DND-41 (cell line): ENCODE data around the gene TMEM59L.

Source experiments
- ATAC-seq: fragments of 200-7000 bp; cut with Tn5 transposase; 3 replicates; pipeline ENCODE4 v1.9.1; 2021; ENCODE audit warnings: low read depth; ENCODE audit not compliant: insufficient read depth
- DNase-seq: peaks from one replicate; pipeline ENCODE4 v3.0.0-alpha.2; 2020
- H2AFZ ChIP-seq: 2 replicates; pipeline ENCODE4 v1.6.0; 2012; ENCODE audit warnings: low read depth, low read length
- H3K27ac ChIP-seq: 2 replicates; pipeline ENCODE4 v1.5.1; 2012; ENCODE audit warnings: low read length, inconsistent platforms
- H3K27me3 ChIP-seq: fragments of 200-600 bp; sonication (generic); 2 replicates; pipeline ENCODE4 v1.6.0; 2012; ENCODE audit warnings: low read length, mild to moderate bottlenecking, inconsistent platforms; ENCODE audit not compliant: insufficient read depth, poor library complexity
- H3K36me3 ChIP-seq: 2 replicates; pipeline ENCODE4 v1.5.1; 2012; ENCODE audit warnings: low read length, inconsistent platforms; ENCODE audit not compliant: insufficient read depth
- H3K4me1 ChIP-seq: 2 replicates; pipeline ENCODE4 v1.5.1; 2012; ENCODE audit warnings: mild to moderate bottlenecking, low read length; ENCODE audit not compliant: insufficient read depth
- H3K4me2 ChIP-seq: 2 replicates; pipeline ENCODE4 v1.6.0; 2012; ENCODE audit warnings: mild to moderate bottlenecking, moderate library complexity, low read length, inconsistent platforms; ENCODE audit not compliant: insufficient read depth
- H3K4me3 ChIP-seq, 2 experiments: fragments of 200-600 bp in 1 of 2; shearing (Covaris generic) in 1 of 2; 2 replicates each; pipeline ENCODE4 v1.5.1; 2012 to 2016; ENCODE audit warnings: inconsistent platforms in 2 of 2, low read length in 2 of 2, mild to moderate bottlenecking in 2 of 2, low read depth in 1 of 2, moderate library complexity in 1 of 2
- H3K79me2 ChIP-seq: 2 replicates; pipeline ENCODE4 v1.6.0; 2012; ENCODE audit warnings: low read length, inconsistent platforms; ENCODE audit not compliant: insufficient read depth
- H3K9ac ChIP-seq: 2 replicates; pipeline ENCODE4 v1.6.0; 2012; ENCODE audit warnings: low read depth, mild to moderate bottlenecking, inconsistent platforms, low read length, moderate library complexity
- H3K9me3 ChIP-seq: 2 replicates; pipeline ENCODE4 v1.5.1; 2012; ENCODE audit warnings: low read length, moderate library complexity, mild to moderate bottlenecking, inconsistent platforms; ENCODE audit not compliant: insufficient read depth, severe bottlenecking
- H4K20me1 ChIP-seq: 2 replicates; pipeline ENCODE4 v1.6.0; 2012; ENCODE audit warnings: low read length; ENCODE audit not compliant: insufficient read depth
- CTCF ChIP-seq: IDR thresholded peaks from 2 replicates; pipeline ENCODE4 v1.5.1; 2012; ENCODE audit warnings: borderline replicate concordance, low read length, moderate library complexity, mild to moderate bottlenecking; ENCODE audit not compliant: poor library complexity, severe bottlenecking; ENCODE audit errors: extremely low read depth
- EZH2 ChIP-seq: IDR thresholded peaks from 3 replicates; pipeline ENCODE4 v1.6.1; 2012; ENCODE audit warnings: borderline replicate concordance, low read depth, mild to moderate bottlenecking, moderate library complexity, low read length, inconsistent platforms; ENCODE audit not compliant: severe bottlenecking

TMEM59L gene

GRCh38 chr19:18577365-18577914 is 35.2 kb upstream of the TMEM59L start:
- H3K36me3 ChIP-seq = peaks cover 40% of the 10 kb centered on the region

DNA sequence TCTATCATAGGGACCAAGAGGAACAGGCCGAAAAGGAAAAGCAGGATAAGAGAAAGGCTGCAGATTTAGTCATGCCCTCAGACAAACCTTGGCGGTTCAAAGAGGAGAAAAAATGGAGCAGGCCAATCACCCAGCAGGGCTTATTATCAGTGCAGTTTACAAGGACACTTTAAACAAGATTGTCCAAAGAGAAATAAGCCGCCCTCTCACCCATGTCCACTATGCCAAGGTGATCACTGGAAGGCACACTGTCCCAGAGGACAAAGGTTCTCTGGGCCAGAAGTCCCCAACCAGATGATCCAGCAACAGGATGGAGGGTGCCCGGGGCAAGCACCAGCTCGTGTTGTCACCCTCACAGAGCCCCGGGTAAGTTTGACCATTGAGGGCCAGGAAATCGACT is 32.4 kb upstream of the TMEM59L start:
- no peak for DNase-seq
- no peak for ATAC-seq

More at GRCh38 chr19:18577365-18577914, 35.2 kb upstream of the TMEM59L start:
- ATAC-seq (no peak), DNase-seq (no peak)
- H3K4me3 ChIP-seq = no peak overlapping the region
- no peak for TF ChIP-seq CTCF
- no peak for TF ChIP-seq EZH2
- H3K4me2 ChIP-seq = no peak overlapping the region
- H3K9ac ChIP-seq = no peak overlapping the region
- peaks cover 14% of the 10 kb centered on the region for H3K4me1 ChIP-seq
- H3K9me3 ChIP-seq = no peaks in the 10 kb centered on the region
- H3K27me3 ChIP-seq = no peaks in the 10 kb centered on the region
- peaks cover 26% of the 10 kb centered on the region for H4K20me1 ChIP-seq
- H3K27ac ChIP-seq = no peak overlapping the region
- peaks cover 18% of the 10 kb centered on the region for H3K79me2 ChIP-seq
- no peak overlapping the region for H2AFZ ChIP-seq

GRCh38 chr19:18586306-18586705 is 26.4 kb upstream of the TMEM59L start:
- Histone ChIP-seq H3K9me3 (no peaks in the 10 kb centered on the region), H3K4me3 (no peak overlapping the region), H3K79me2 (peaks cover 14% of the 10 kb centered on the region), H2AFZ (no peak overlapping the region), H3K4me2 (no peak overlapping the region), H4K20me1 (peaks cover 7% of the 10 kb centered on the region), H3K4me1 (peaks cover 37% of the 10 kb centered on the region), H3K36me3 (peaks cover 8% of the 10 kb centered on the region), H3K27me3 (no peaks in the 10 kb centered on the region), H3K27ac (no peak overlapping the region), H3K9ac (no peak overlapping the region)
- TF ChIP-seq EZH2 = no peak
- no peak for TF ChIP-seq CTCF
- ATAC-seq (no peak), DNase-seq (no peak)

More for the DNA sequence above, 32.4 kb upstream of the TMEM59L start:
- Histone ChIP-seq H3K4me2 (no peak overlapping the region), H3K4me1 (peaks cover 1% of the 10 kb centered on the region; the same call in 1 of the 2 replicates), H3K9me3 (no peaks in the 10 kb centered on the region), H3K79me2 (no peaks in the 10 kb centered on the region), H2AFZ (no peak overlapping the region), H3K27me3 (no peaks in the 10 kb centered on the region), H3K36me3 (peaks cover 11% of the 10 kb centered on the region), H3K27ac (no peak overlapping the region), H4K20me1 (no peaks in the 10 kb centered on the region; the same call in 1 of the 2 replicates), H3K9ac (no peak overlapping the region), H3K4me3 (no peak overlapping the region)
- TF ChIP-seq CTCF = no peak
- TF ChIP-seq EZH2 = no peak
